MM.1S (cell line): ENCODE data around the gene NBEA.
"Not testable (repeated sequence)": the region's sequence is repeated elsewhere in the genome, so short reads cannot be mapped to it uniquely, and the experiment has no call there.

ENCODE experiments used
- DNase-seq: peaks from one replicate; pipeline ENCODE4 v3.0.0-alpha.2; 2015
- H2AFZ ChIP-seq: fragments of 300-600 bp; sonication (generic); 2 replicates; pipeline ENCODE4 v1.6.0; 2016; ENCODE audit warnings: antibody characterized with exemption, low read length
- H3F3A ChIP-seq: fragments of 300-600 bp; sonication (generic); 2 replicates; pipeline ENCODE4 v1.6.1; 2016; ENCODE audit warnings: mild to moderate bottlenecking, antibody characterized with exemption, low read length, moderate library complexity, mixed read lengths; ENCODE audit not compliant: insufficient read depth
- H3K27ac ChIP-seq: fragments of 300-600 bp; sonication (generic); 2 replicates; pipeline ENCODE4 v1.5.1; 2016; ENCODE audit warnings: mild to moderate bottlenecking, low read length
- H3K27me3 ChIP-seq: fragments of 300-600 bp; sonication (generic); replicated peaks from 2 replicates; pipeline ENCODE4 v1.6.0; 2016; ENCODE audit warnings: low read length; ENCODE audit not compliant: insufficient read depth
- H3K36me3 ChIP-seq: fragments of 300-600 bp; sonication (generic); replicated peaks from 2 replicates; pipeline ENCODE4 v1.6.1; 2016; ENCODE audit warnings: mild to moderate bottlenecking, low read length, mixed read lengths; ENCODE audit not compliant: insufficient read depth
- H3K4me1 ChIP-seq: fragments of 300-600 bp; sonication (generic); 2 replicates; pipeline ENCODE4 v1.6.1; 2016; ENCODE audit warnings: low read length, mixed read lengths
- H3K4me2 ChIP-seq: fragments of 300-600 bp; sonication (generic); 2 replicates; pipeline ENCODE4 v1.6.0; 2016; ENCODE audit warnings: low read depth, low read length
- H3K4me3 ChIP-seq: fragments of 300-600 bp; sonication (generic); 2 replicates; pipeline ENCODE4 v1.5.1; 2016; ENCODE audit warnings: low read length, mixed read lengths
- H3K79me2 ChIP-seq: fragments of 300-600 bp; sonication (generic); 2 replicates; pipeline ENCODE4 v1.6.1; 2016; ENCODE audit warnings: mixed run types, low read length, mixed read lengths
- H3K9ac ChIP-seq: fragments of 300-600 bp; sonication (generic); 2 replicates; pipeline ENCODE4 v1.6.1; 2016; ENCODE audit warnings: low read length, mixed read lengths
- H3K9me2 ChIP-seq: fragments of 300-600 bp; sonication (generic); replicated peaks from 2 replicates; pipeline ENCODE4 v1.6.1; 2016; ENCODE audit warnings: mild to moderate bottlenecking, low read length, mixed read lengths; ENCODE audit not compliant: insufficient read depth
- H3K9me3 ChIP-seq: fragments of 300-600 bp; sonication (generic); replicated peaks from 2 replicates; pipeline ENCODE4 v1.6.1; 2016; ENCODE audit warnings: mild to moderate bottlenecking, low read length, mixed read lengths; ENCODE audit not compliant: insufficient read depth
- H4K20me1 ChIP-seq: fragments of 300-600 bp; sonication (generic); 2 replicates; pipeline ENCODE4 v1.6.1; 2016; ENCODE audit warnings: mild to moderate bottlenecking, low read length, moderate library complexity, mixed read lengths; ENCODE audit not compliant: insufficient read depth
- CTCF ChIP-seq: fragments of 300-600 bp; sonication (generic); IDR thresholded peaks from 2 replicates; pipeline ENCODE4 v1.5.1; 2016; ENCODE audit warnings: antibody characterized with exemption, low read length, mixed read lengths
- EZH2 ChIP-seq: fragments of 300-600 bp; sonication (generic); optimal IDR thresholded peaks from 2 replicates; pipeline ENCODE3; 2017; ENCODE audit warnings: low read depth, mild to moderate bottlenecking, antibody characterized with exemption, low read length, mixed read lengths
- EZH2phosphoT487 ChIP-seq: fragments of 300-600 bp; sonication (generic); IDR thresholded peaks from 2 replicates; pipeline ENCODE4 v1.6.1; 2018; ENCODE audit warnings: antibody characterized with exemption, low read length

The NBEA gene

GRCh38 chr13:34913040-34913439, 29.0 kb upstream of the NBEA start:
- Histone ChIP-seq H3F3A (no peaks in the 10 kb centered on the region), H3K4me2 (no peak overlapping the region), H3K4me1 (no peaks in the 10 kb centered on the region), H3K9me3 (no peaks in the 10 kb centered on the region), H3K27ac (no peak overlapping the region), H3K9me2 (no peaks in the 10 kb centered on the region), H4K20me1 (no peaks in the 10 kb centered on the region), H3K4me3 (no peak overlapping the region), H2AFZ (no peak overlapping the region), H3K27me3 (no peaks in the 10 kb centered on the region), H3K36me3 (no peaks in the 10 kb centered on the region), H3K79me2 (no peaks in the 10 kb centered on the region), H3K9ac (no peak overlapping the region)
- no peak for DNase-seq
- TF ChIP-seq CTCF = no peak
- TF ChIP-seq EZH2phosphoT487 = no peak

- TF ChIP-seq EZH2 = no peak
- TF ChIP-seq CTCF = no peak
- no peak for TF ChIP-seq EZH2phosphoT487
- no peaks in the 10 kb centered on the region for H3K79me2 ChIP-seq
- H3K4me1 ChIP-seq = no peaks in the 10 kb centered on the region
- DNase-seq = no peak
- no peak overlapping the region for H3K9ac ChIP-seq
- H3K36me3 ChIP-seq = no peaks in the 10 kb centered on the region
- H3K9me2 ChIP-seq = no peaks in the 10 kb centered on the region
- H3K4me3 ChIP-seq = no peak overlapping the region
- no peaks in the 10 kb centered on the region for H3K9me3 ChIP-seq
- no peak overlapping the region for H3K27ac ChIP-seq
- H3F3A ChIP-seq = no peaks in the 10 kb centered on the region
- H4K20me1 ChIP-seq = no peaks in the 10 kb centered on the region
- H3K4me2 ChIP-seq = no peak overlapping the region
- no peaks in the 10 kb centered on the region for H3K27me3 ChIP-seq
- no peak overlapping the region for H2AFZ ChIP-seq
These were observed 27.7 kb upstream of the NBEA start for GRCh38 chr13:34914416-34914815.

- H2AFZ ChIP-seq = no peak overlapping the region
- H4K20me1 ChIP-seq = no peaks in the 10 kb centered on the region
- H3K9me3 ChIP-seq = no peaks in the 10 kb centered on the region
- H3K9me2 ChIP-seq = no peaks in the 10 kb centered on the region
- no peak overlapping the region for H3K4me2 ChIP-seq
- no peak overlapping the region for H3K9ac ChIP-seq
- no peaks in the 10 kb centered on the region for H3F3A ChIP-seq
- no peak for TF ChIP-seq CTCF
- TF ChIP-seq EZH2 = no peak
- TF ChIP-seq EZH2phosphoT487 = no peak
- no peaks in the 10 kb centered on the region for H3K79me2 ChIP-seq
- DNase-seq = no peak
- no peak overlapping the region for H3K27ac ChIP-seq
- H3K4me1 ChIP-seq = no peaks in the 10 kb centered on the region
- no peak overlapping the region for H3K4me3 ChIP-seq
- no peaks in the 10 kb centered on the region for H3K27me3 ChIP-seq
- H3K36me3 ChIP-seq = no peaks in the 10 kb centered on the region
These were observed 15.6 kb upstream of the NBEA start for GRCh38 chr13:34926508-34926907.

- H3K9me2 ChIP-seq, H3K4me1 ChIP-seq, H4K20me1 ChIP-seq, H3K36me3 ChIP-seq, H3K27me3 ChIP-seq, H3K4me3 ChIP-seq, H2AFZ ChIP-seq, H3F3A ChIP-seq, H3K9ac ChIP-seq, H3K9me3 ChIP-seq, DNase-seq, H3K27ac ChIP-seq, H3K4me2 ChIP-seq, H3K79me2 ChIP-seq: not testable (repeated sequence)
These were observed 13.4 kb upstream of the NBEA start for GRCh38 chr13:34928676-34929075.
